ENCODE results near the gene FBXO21.

The FBXO21 gene

GRCh38 chr12:117101953-117102799 lies 88.1 kb downstream of the FBXO21 start:
- TF ChIP-seq CSDC2 (CRISPR knock-in tag; IDR thresholded peaks at IDR 0.05) (no peak), ESRRG (CRISPR knock-in tag; IDR thresholded peaks at IDR 0.05) (no peak), PATZ1 (CRISPR knock-in tag; IDR thresholded peaks at IDR 0.05; ENCODE audit: borderline replicate concordance) (no peak), GLIS3 (CRISPR knock-in tag; IDR thresholded peaks at IDR 0.05) (no peak), ZNF8 (CRISPR knock-in tag; IDR thresholded peaks at IDR 0.05) (no peak), ZNF565 (CRISPR knock-in tag; conservative IDR thresholded peaks at IDR 0.05; ENCODE audit: low read depth) (no peak)
- ATAC-seq = no peak

GRCh38 chr12:117100851-117101673 lies 89.2 kb downstream of the FBXO21 start:
- ATAC-seq = no peak
- no peak for TF ChIP-seq OSR1 (CRISPR knock-in tag; IDR thresholded peaks at IDR 0.05)
- no peak for TF ChIP-seq BACH2 (CRISPR knock-in tag; IDR thresholded peaks at IDR 0.05; ENCODE audit: borderline replicate concordance)
- no peak for TF ChIP-seq ZNF565 (CRISPR knock-in tag; conservative IDR thresholded peaks at IDR 0.05; ENCODE audit: low read depth)
- TF ChIP-seq ZNF70 (CRISPR knock-in tag; IDR thresholded peaks at IDR 0.05) = no peak
- no peak for TF ChIP-seq SNAI2 (CRISPR knock-in tag; IDR thresholded peaks at IDR 0.05)
- TF ChIP-seq PATZ1 (CRISPR knock-in tag; IDR thresholded peaks at IDR 0.05; ENCODE audit: borderline replicate concordance) = no peak
- TF ChIP-seq PPARA (CRISPR knock-in tag; IDR thresholded peaks at IDR 0.05; ENCODE audit: borderline replicate concordance) = no peak
- TF ChIP-seq POU6F1 (CRISPR knock-in tag; IDR thresholded peaks at IDR 0.05; ENCODE audit: borderline replicate concordance, low read depth) = no peak
- no peak for TF ChIP-seq ISL1 (CRISPR knock-in tag; IDR thresholded peaks at IDR 0.05)
- TF ChIP-seq RARB (CRISPR knock-in tag; IDR thresholded peaks at IDR 0.05) = no peak
- no peak for TF ChIP-seq ZFP30 (CRISPR knock-in tag; IDR thresholded peaks at IDR 0.05)
- no peak for TF ChIP-seq TOX (CRISPR knock-in tag; IDR thresholded peaks at IDR 0.05; ENCODE audit: borderline replicate concordance)
- TF ChIP-seq, protein P1, sequence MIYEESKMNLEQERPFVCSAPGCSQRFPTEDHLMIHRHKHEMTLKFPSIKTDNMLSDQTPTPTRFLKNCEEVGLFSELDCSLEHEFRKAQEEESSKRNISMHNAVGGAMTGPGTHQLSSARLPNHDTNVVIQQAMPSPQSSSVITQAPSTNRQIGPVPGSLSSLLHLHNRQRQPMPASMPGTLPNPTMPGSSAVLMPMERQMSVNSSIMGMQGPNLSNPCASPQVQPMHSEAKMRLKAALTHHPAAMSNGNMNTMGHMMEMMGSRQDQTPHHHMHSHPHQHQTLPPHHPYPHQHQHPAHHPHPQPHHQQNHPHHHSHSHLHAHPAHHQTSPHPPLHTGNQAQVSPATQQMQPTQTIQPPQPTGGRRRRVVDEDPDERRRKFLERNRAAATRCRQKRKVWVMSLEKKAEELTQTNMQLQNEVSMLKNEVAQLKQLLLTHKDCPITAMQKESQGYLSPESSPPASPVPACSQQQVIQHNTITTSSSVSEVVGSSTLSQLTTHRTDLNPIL (CRISPR knock-in tag; IDR thresholded peaks at IDR 0.05; ENCODE audit: low read depth) = no peak
- TF ChIP-seq ZFP3 (CRISPR knock-in tag; IDR thresholded peaks at IDR 0.05) = no peak
- TF ChIP-seq CSDC2 (CRISPR knock-in tag; IDR thresholded peaks at IDR 0.05) = no peak
- TF ChIP-seq, protein P2, sequence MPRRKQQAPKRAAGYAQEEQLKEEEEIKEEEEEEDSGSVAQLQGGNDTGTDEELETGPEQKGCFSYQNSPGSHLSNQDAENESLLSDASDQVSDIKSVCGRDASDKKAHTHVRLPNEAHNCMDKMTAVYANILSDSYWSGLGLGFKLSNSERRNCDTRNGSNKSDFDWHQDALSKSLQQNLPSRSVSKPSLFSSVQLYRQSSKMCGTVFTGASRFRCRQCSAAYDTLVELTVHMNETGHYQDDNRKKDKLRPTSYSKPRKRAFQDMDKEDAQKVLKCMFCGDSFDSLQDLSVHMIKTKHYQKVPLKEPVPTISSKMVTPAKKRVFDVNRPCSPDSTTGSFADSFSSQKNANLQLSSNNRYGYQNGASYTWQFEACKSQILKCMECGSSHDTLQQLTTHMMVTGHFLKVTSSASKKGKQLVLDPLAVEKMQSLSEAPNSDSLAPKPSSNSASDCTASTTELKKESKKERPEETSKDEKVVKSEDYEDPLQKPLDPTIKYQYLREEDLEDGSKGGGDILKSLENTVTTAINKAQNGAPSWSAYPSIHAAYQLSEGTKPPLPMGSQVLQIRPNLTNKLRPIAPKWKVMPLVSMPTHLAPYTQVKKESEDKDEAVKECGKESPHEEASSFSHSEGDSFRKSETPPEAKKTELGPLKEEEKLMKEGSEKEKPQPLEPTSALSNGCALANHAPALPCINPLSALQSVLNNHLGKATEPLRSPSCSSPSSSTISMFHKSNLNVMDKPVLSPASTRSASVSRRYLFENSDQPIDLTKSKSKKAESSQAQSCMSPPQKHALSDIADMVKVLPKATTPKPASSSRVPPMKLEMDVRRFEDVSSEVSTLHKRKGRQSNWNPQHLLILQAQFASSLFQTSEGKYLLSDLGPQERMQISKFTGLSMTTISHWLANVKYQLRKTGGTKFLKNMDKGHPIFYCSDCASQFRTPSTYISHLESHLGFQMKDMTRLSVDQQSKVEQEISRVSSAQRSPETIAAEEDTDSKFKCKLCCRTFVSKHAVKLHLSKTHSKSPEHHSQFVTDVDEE (CRISPR knock-in tag; IDR thresholded peaks at IDR 0.05) = no peak
- TF ChIP-seq ESRRG (CRISPR knock-in tag; IDR thresholded peaks at IDR 0.05) = no peak
- TF ChIP-seq, protein P3, sequence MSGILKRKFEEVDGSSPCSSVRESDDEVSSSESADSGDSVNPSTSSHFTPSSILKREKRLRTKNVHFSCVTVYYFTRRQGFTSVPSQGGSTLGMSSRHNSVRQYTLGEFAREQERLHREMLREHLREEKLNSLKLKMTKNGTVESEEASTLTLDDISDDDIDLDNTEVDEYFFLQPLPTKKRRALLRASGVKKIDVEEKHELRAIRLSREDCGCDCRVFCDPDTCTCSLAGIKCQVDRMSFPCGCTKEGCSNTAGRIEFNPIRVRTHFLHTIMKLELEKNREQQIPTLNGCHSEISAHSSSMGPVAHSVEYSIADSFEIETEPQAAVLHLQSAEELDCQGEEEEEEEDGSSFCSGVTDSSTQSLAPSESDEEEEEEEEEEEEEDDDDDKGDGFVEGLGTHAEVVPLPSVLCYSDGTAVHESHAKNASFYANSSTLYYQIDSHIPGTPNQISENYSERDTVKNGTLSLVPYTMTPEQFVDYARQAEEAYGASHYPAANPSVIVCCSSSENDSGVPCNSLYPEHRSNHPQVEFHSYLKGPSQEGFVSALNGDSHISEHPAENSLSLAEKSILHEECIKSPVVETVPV (CRISPR knock-in tag; IDR thresholded peaks at IDR 0.05) = no peak
- no peak for TF ChIP-seq TCF4 (CRISPR knock-in tag; IDR thresholded peaks at IDR 0.05; ENCODE audit: borderline replicate concordance)

Measured in SK-N-SH treated with all-trans-retinoic acid at 6 μM for 48 hours (cell line).